NCI-H1436 (cell line): Measurements from ENCODE around the gene YES1.

Source experiments
- DNase-seq: peaks from one replicate; lab custom pipeline; 2025; lab: John Stamatoyannopoulos, UW

YES1 gene

DNA sequence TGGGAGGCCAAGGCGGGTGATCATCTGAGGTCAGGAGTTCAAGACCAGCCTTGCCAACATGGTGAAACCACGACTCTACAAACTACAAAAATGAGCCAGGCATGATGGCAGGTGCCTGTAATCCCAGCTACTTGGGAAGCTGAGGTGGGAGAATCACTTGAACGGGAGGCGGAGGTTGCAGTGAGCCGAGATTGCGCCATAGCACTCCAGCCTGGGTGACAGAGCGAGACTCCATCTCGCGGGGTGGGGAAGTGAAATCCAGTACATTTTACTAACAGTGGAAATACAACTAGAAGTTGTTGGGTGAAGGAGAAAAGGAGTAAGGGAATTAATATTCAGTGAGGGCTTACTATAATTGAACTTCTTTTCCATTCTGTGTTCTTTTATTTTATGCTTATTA lies 86.4 kb downstream of the YES1 start:
- no peak for DNase-seq

DNA sequence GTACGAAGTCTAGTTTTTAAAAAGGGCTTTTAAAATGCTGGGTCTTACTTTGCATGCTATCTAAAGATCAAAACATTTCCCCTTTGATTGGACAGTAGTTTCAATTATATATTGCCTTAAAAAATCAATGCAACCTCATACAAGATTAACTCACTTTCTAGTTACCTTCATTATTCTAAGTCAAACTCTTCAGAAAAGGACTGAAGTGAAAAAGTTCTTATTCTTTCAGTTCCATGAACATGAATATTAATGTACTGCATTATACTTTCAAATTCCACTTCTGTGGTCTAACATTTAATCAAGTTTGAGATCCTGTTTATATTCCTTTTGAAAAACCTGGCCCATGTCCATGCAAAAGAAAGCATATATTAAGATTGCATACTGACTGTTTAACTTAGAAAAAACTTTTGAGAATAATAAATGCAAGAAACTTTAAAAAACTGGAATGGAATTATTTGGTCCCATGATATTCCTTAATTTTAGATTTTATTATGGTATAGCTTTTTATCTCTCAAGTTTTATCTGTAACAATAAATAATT lies 88.4 kb downstream of the YES1 start:
- no peak for DNase-seq

DNA sequence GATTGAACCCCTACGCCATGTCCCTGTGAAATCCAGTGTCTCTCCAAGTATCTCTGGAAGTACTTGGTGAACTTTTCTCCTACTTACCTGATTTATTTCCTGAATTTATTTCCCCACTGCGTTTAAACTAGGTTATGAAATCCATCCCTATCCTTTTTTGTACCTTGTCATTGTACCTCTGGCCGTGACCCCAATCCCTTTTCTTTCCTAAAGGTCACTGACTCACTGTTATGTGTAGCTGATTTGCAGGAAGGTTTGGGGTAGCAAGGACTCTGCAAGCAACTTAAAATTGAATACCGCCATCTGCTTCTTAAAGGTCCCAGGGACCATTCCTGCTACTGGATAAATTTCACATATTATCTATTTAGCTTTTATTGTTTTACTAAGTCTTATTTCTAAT lies 95.0 kb downstream of the YES1 start:
- DNase-seq: no peak

- DNase-seq: no peak
These were observed 96.4 kb downstream of the YES1 start for GRCh38 chr18:715626-716025.

DNA sequence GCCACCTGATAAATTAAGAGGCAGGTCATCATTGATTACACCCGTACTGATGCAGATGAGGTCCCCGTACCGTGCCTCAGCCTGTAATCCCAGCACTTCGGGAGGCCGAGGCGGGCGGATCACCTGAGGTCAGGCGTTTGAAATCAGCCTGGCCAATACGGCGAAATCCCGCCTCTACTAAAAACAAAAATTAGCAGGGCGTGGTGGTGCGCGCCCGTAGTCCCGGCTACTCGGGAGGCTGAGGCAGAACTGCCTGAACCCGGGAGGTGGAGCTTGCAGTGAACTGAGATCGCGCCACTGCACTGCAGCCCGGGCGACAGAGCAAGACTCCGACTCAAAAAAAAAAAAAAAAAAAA lies 98.9 kb downstream of the YES1 start:
- DNase-seq: no peak

- peak; percentile 36 for DNase-seq
These were observed 99.5 kb downstream of the YES1 start, which contains the start of gene ENOSF1 for GRCh38 chr18:712401-713134. ENOSF1 (minus strand) TSS chr18:712630; CDS start chr18:712587, 43 bp downstream.

DNA sequence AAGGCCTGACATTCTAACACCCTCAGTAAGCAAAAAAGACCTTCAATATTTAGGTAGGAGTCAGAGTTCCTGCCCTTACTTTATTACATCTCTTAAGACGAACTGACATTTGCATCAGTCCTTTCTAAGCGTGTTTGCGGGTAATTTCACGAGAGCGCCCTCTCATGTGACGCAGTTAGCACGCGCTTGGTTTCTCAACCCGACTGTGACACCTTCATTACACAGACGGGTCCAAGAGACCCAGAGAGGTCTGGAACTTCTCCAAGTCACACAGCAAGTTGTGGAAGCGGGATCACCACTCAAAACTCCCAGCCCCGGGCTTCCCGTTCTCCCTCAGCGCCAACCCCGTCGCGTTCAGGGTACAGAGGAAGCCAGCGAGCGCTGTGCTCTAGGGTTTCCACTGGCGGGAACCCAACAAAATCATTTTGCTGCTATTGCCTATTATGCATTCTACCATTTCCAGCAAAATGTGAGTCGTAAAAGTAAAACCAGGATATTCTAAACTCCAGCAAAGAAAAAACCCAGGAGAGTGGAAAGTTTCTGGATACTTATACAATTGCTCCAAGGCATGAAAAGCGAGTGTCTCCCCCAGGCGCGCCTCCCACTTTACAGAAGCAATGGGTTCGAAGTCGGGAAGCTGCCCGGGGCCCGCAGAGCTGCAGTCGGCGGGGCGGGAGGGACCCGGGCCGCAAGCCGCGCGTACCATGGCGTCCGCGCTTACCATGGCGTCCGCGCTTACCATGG lies 100.2 kb downstream of the YES1 start:
- DNase-seq: no peak

GRCh38 chr18:711310-711656 lies 100.8 kb downstream of the YES1 start:
- DNase-seq: no peak

DNA sequence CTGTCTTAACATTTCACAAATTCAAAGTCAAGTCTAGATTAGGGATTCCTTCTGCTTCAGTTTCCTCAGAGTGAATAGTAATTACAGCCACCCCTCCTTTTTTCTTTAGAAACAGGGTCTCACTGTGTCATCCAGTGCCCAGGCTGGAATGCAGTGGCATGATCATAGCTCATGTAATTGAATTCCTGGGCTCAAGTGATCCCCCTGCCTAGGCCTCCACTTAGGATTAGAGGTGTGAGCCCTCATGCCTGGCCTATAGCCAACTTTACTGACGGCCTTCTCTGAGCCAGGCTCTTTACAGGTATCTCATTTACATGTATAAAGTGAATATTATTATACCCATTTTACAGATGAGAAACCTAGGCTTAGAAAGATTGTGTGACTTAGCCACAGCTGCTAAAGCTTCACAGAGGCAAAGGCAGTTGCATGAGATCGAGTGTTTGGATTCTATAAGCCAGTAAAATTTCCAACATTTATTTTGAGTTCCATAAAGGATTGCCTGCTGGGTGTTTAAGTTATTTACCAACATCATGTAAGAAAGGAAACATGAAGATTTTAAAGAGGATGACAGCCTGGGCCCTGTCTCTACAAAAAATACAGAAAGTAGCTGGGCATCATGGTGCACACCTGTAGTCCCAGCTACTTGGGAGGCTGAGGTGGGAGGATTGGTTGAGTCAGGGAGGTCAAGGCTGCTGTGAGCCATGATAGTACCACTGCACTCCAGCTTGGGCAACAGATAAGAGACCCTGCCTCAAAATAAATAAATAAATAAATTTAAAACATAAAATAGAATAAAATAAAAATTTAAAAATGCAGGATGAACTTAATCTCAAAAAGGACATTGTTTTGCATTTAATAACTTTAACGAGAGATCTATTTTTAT lies 101.4 kb downstream of the YES1 start:
- no peak for DNase-seq

GRCh38 chr18:709771-710170 lies 102.3 kb downstream of the YES1 start:
- DNase-seq: no peak

DNA sequence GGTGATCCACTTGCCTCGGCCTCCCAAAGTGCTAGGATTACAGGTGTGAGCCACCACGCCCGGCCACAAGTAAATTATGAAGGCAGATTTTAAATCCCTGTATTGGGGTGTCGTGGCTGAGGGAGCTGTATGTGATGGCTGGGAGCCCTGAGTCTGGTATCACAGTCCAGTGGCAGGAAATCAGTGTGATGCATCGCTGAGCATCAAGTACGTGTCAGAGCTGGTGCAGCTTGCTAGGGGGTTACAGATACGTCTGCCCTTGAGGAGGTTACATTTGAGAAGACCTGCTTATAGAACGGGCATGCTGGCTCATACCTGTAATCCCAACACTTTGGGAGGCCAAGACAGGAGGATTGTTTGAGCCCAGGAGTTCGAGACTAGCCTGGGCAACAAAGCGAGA lies 103.9 kb downstream of the YES1 start:
- DNase-seq: no peak

- DNase-seq: no peak
These were observed 105.6 kb downstream of the YES1 start for GRCh38 chr18:706405-706804.

- no peak for DNase-seq
These were observed 108.7 kb downstream of the YES1 start for GRCh38 chr18:703213-703967.

DNA sequence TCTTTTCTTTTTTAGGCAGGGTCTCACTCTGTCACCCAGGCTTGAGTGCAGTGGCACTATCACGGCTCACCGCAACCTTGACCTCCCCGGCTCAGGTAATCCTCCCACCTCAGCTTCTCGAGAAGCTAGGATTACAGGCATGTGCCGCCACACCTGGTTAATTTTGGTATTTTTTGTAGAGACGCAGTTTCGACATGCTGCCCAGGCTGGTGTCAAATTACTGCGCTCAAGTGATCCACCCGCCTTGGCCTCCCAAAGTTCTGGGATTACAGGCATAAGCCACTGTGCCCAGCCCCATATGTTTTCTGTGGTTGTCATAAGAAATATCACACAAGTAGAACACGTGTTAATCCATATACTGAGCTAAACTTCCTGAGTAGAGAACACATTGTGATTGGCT lies 114.2 kb downstream of the YES1 start:
- DNase-seq: no peak

DNA sequence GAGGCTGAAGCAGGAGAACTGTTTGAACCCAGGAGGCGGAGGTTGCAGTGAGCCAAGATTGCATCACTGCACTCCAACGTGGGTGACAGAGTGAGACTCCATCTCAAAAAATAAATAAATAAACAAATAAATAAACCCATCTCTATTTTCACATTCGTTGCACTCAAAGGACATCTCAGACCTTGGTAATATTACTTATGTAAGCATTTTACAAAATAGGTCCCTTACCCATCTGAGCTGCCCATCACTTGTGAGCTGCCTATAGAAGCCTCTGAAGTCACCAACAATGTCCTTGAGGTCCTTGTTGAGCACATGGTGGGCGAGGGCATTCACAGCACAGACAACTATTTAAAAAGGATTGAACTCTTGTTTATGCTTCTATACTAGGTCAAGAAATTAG lies 115.0 kb downstream of the YES1 start:
- no peak for DNase-seq

DNA sequence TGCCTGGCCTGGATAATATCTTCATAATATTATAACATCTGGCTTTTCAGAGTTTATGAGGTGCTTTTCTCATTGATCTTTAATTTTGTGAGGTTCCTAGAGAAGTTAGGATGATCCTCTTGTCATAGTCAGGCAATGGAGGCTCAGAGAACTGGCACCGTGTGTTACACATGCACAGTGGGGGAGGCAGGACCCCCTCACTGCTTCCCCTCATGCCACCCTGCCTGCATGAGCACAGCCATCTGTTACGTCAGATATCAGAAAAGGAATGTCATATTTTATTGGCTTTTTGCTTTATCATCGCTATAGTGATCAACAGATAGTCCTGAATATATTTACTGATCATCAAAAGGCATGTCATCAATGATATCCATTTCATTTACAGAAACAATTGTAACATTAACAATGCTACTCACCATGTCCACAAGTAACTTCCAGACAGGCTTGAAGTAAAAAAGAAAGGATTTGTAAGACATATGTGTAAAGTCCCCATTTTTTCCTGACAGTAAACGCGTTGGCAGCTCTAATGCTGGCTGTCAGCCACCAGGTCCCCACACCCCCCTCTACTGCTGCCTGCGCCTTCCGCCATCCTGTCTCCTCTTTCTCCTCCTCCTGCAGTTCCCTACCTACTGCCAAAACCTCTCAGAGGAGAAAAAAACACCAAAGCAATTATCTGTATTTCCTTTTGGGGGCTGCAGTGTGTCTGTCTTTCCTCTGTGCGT lies 118.4 kb downstream of the YES1 start:
- DNase-seq: no peak

DNA sequence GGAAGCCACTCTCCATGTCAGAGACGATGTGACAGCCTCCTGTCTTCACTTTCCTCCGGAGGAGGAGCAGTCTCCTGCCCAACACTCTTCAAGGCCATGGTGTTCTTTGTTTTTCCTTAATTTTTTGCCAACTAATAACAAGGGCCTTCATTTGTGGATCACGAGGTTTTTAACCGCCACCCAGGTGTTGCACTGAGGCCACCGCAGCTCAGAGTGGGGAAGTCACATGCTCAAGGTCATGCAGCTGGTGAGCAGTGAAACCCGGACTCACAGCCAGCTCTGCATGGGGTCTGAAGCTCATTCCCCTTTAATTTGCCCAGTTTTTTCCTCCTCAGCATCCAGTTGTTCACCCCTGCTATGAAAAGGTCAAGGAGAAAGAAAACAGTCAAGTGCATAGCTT lies 119.2 kb downstream of the YES1 start:
- DNase-seq: no peak

DNA sequence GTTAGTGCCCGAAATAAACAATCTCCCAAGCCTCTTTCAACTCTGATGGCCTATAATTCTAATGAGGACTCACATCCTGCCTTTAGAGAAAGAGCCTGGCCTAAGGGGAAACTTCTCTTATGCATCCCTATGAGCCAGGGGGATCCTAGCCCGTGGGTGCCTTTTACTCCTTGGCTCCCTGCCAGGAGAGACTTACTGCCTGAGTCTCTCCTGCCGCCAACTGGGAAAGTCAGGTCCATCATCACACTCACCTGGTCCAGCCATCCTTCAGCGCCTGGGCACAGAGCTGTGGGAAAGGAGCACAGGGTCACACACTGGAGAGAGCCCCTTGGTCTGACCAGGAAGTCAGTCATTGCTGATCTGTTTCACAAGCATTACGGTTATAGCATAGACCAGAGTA lies 123.7 kb downstream of the YES1 start:
- DNase-seq: no peak

GRCh38 chr18:686339-687111 lies 125.5 kb downstream of the YES1 start:
- no peak for DNase-seq

DNA sequence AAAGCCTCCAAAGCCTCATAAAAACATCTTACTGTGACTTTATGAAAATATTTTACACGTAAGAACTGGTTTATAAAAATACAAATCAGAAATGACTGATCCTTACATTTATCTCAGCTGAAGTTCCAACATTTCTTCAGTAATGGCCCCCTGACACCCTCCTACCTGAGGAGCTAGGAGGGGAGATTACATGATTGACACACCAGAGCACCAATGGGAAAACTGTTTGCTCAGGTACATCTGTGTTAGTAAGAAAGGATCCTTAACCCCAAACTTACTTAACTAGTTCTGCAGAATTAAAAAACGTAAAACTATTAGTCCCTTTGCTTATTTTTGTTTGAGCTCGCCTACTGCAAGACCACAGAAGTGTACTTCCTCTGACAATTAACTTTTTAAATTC lies 126.6 kb downstream of the YES1 start:
- DNase-seq: no peak
